Natural killer cell (primary cell): ENCODE results near the gene NSUN3. TPM values are rescaled to one million over a fixed set of nuclear protein-coding genes. Genes with fewer than 3 reads are reported as not detected.

Experiments used
- ATAC-seq, 3 donors: fragments of 150-1000 bp in 2 of 3; fragments of 200-7000 bp in 1 of 3; cut with Tn5 transposase; 1 replicate in 1 of 3; 2 replicates in 2 of 3; pipeline ENCODE4 v1.10.0; 2021; ENCODE audit warnings: mild to moderate bottlenecking in 2 of 3, moderate library complexity in 2 of 3
- DNase-seq, 2 donors: peaks; one replicate each; pipeline versions ENCODE4 v3.0.0 to v3.0.0-alpha.2; 2013 to 2021; ENCODE audit warnings: mixed read lengths in 1 of 2
- H3K27ac ChIP-seq: one replicate; pipeline ENCODE4 v1.5.1; 2013; ENCODE audit warnings: mild to moderate bottlenecking, low read length
- H3K27me3 ChIP-seq: one replicate; pipeline ENCODE4 v1.6.1; 2013; ENCODE audit warnings: low read length; ENCODE audit not compliant: control insufficient read depth, insufficient read depth
- H3K36me3 ChIP-seq: one replicate; pipeline ENCODE4 v1.6.1; 2013; ENCODE audit warnings: low read length; ENCODE audit not compliant: control insufficient read depth, insufficient read depth
- H3K4me1 ChIP-seq: one replicate; pipeline ENCODE4 v1.6.1; 2013; ENCODE audit warnings: low read length; ENCODE audit not compliant: control insufficient read depth, insufficient read depth
- H3K4me3 ChIP-seq: one replicate; pipeline ENCODE4 v1.5.1; 2013; ENCODE audit warnings: low read length
- H3K9me3 ChIP-seq: one replicate; pipeline ENCODE4 v1.6.1; 2013; ENCODE audit warnings: low read length; ENCODE audit not compliant: control insufficient read depth, insufficient read depth
- H3K27ac Mint-ChIP-seq, 2 donors: one replicate each; pipeline ENCODE4 v1.8.0; 2022; ENCODE audit warnings: mild to moderate bottlenecking in 2 of 2, mixed read lengths in 2 of 2, moderate library complexity in 1 of 2
- H3K27me3 Mint-ChIP-seq, 2 donors: one replicate each; pipeline ENCODE4 v1.8.0; 2022; ENCODE audit warnings: low read depth in 2 of 2, mixed read lengths in 2 of 2
- H3K36me3 Mint-ChIP-seq: one replicate; pipeline ENCODE4 v1.8.0; 2022; ENCODE audit warnings: mixed read lengths
- H3K4me1 Mint-ChIP-seq, 2 donors: one replicate each; pipeline ENCODE4 v1.8.0; 2022; ENCODE audit warnings: mixed read lengths in 2 of 2
- H3K4me3 Mint-ChIP-seq: one replicate; pipeline ENCODE4 v1.8.0; 2022; ENCODE audit warnings: mild to moderate bottlenecking, moderate library complexity, mixed read lengths
- H3K9me3 Mint-ChIP-seq, 2 donors: one replicate each; pipeline ENCODE4 v1.8.0; 2022; ENCODE audit warnings: mixed read lengths in 2 of 2
- WGBS: methylation state at CpG from one replicate; pipeline ENCODE4 v1.1.7; 2013; ENCODE audit warnings: missing lambda C conversion rate; ENCODE audit not compliant: insufficient coverage; 5-methylcytosine and 5-hydroxymethylcytosine counted together
- intact Hi-C: fragments of 100-400 bp; cut with micrococcal nuclease; formaldehyde crosslinking; loops from one replicate; pipeline ENCODE4 v1.14.2; 2022
- total RNA-seq, 4 donors: library from RNA; stranded (reverse); fragments of 120-200 nt in 1 of 4; gene quantifications; one replicate each; pipeline versions ENCODE4 v1.2.3 to v1.2.4, GENCODE V29; 2013 to 2022
- TF ChIP-seq, protein P1 (sequence below): fragments of 200-600 bp; IDR thresholded peaks from one replicate; pipeline ENCODE4 v1.8.0; 2022; ENCODE audit warnings: antibody characterized with exemption

The NSUN3 gene
- total RNA-seq, 3 donors from 2014 or later (not counting 1 experiment from before 2014, with no cell fraction given) = 24.0 to 32.4 (median 28.6) TPM

GRCh38 chr3:94020293-94020692 lies 42.6 kb upstream of the NSUN3 start:
- TF ChIP-seq, protein P1, sequence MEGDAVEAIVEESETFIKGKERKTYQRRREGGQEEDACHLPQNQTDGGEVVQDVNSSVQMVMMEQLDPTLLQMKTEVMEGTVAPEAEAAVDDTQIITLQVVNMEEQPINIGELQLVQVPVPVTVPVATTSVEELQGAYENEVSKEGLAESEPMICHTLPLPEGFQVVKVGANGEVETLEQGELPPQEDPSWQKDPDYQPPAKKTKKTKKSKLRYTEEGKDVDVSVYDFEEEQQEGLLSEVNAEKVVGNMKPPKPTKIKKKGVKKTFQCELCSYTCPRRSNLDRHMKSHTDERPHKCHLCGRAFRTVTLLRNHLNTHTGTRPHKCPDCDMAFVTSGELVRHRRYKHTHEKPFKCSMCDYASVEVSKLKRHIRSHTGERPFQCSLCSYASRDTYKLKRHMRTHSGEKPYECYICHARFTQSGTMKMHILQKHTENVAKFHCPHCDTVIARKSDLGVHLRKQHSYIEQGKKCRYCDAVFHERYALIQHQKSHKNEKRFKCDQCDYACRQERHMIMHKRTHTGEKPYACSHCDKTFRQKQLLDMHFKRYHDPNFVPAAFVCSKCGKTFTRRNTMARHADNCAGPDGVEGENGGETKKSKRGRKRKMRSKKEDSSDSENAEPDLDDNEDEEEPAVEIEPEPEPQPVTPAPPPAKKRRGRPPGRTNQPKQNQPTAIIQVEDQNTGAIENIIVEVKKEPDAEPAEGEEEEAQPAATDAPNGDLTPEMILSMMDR = no peak
- Histone ChIP-seq H3K4me3 (no peak overlapping the region), H3K4me1 (no peaks in the 10 kb centered on the region), H3K27ac (no peak overlapping the region), H3K27me3 (no peaks in the 10 kb centered on the region), H3K36me3 (no peaks in the 10 kb centered on the region), H3K9me3 (no peaks in the 10 kb centered on the region)
- Mint-ChIP-seq H3K4me1 (no peaks in the 10 kb centered on the region), H3K27ac (no peak overlapping the region), H3K9me3 (no peaks in the 10 kb centered on the region), H3K4me3 (no peak overlapping the region), H3K36me3 (no peaks in the 10 kb centered on the region), H3K27me3 (no peaks in the 10 kb centered on the region)
- intact Hi-C loops = no loop called here
- no peak for ATAC-seq
- no peak for DNase-seq
- 100% methylated on average over 2 of the region's 3 CpGs for WGBS

GRCh38 chr3:94024385-94024784 lies 38.5 kb upstream of the NSUN3 start:
- Histone ChIP-seq H3K4me1 (no peaks in the 10 kb centered on the region), H3K4me3 (no peak overlapping the region), H3K27ac (no peak overlapping the region), H3K9me3 (no peaks in the 10 kb centered on the region), H3K36me3 (no peaks in the 10 kb centered on the region), H3K27me3 (no peaks in the 10 kb centered on the region)
- ATAC-seq (no peak), DNase-seq (no peak)
- Mint-ChIP-seq H3K27ac (no peak overlapping the region), H3K4me3 (no peak overlapping the region), H3K9me3 (no peaks in the 10 kb centered on the region), H3K36me3 (no peaks in the 10 kb centered on the region), H3K4me1 (no peaks in the 10 kb centered on the region), H3K27me3 (no peaks in the 10 kb centered on the region)
- 100% methylated on average over 1 of the region's 3 CpGs for WGBS
- intact Hi-C loops = no loop called here
- TF ChIP-seq, protein P1 = no peak

DNA sequence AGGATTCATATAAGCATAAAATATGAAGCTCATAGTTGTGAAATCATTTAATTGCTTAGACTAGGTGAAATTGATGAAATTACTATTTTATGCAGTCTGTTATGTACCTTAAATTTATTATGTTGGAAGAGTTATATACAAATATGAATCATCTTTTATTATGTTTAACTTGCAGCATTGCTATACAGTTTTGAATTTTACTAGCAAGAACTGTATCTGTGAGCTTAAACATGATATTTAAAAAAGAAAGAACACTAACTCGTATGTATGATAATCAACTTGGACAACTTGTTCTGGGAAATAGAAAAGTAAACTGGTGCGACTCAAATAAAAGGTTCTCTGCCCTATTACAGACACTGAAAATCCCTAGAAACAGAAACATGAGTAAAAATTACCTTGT lies 36.2 kb upstream of the NSUN3 start:
- no peaks in the 10 kb centered on the region for H3K4me1 ChIP-seq
- H3K9me3 ChIP-seq = no peaks in the 10 kb centered on the region
- Mint-ChIP-seq H3K27ac (no peak overlapping the region), H3K9me3 (no peaks in the 10 kb centered on the region), H3K36me3 (no peaks in the 10 kb centered on the region), H3K4me3 (no peak overlapping the region), H3K4me1 (no peaks in the 10 kb centered on the region), H3K27me3 (no peaks in the 10 kb centered on the region)
- ATAC-seq (no peak), DNase-seq (no peak)
- TF ChIP-seq, protein P1 = no peak
- H3K27me3 ChIP-seq = no peaks in the 10 kb centered on the region
- no peak overlapping the region for H3K4me3 ChIP-seq
- H3K36me3 ChIP-seq = no peaks in the 10 kb centered on the region
- intact Hi-C loops = no loop called here
- WGBS = no CpG with 5 or more reads among the region's 2 CpGs
- H3K27ac ChIP-seq = no peak overlapping the region

DNA sequence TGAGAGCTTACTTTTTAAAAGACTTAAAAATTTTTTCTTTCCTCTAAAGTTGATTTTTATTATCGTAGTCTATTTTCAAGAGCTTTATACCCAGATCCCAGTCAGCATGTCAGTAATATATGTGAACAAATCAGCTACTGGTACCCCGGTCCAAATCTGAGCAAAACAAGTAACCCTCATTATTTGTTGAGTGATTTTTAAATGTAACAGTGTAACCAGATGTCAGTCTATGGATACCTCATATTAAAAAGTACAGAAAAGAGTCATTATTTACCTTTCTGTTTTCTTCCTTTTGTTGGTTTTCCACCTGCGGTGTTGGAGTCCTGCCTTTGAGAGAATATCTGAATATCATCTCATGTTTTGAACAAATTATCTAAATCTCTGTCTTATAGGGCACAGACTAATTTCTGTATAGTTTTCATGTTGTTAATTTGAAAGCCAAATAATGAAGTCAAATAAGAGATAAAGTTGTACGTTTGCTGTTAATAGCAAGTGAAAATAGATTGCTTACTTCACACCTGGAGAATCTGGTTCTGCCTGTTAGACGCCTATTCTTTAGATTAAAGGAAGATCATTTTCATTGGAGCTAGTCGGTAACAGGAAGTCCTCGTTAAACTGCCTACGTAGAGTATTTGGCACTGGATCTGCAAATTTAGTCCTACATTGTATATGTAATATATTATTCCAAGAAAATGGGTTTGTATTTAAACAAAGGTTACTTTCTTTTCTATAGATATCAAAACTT lies 34.6 kb upstream of the NSUN3 start, which contains the start of gene STX19:
STX19 (minus strand) TSS at position 505 of the 745 bp plus-strand sequence. CDS start 13,328 bp downstream, outside the sequence.
- no peaks in the 10 kb centered on the region for H3K9me3 ChIP-seq
- no peaks in the 10 kb centered on the region for H3K27me3 Mint-ChIP-seq
- H3K4me1 Mint-ChIP-seq = no peaks in the 10 kb centered on the region

More for the DNA sequence above, 34.6 kb upstream of the NSUN3 start, which contains the start of gene STX19:
- Mint-ChIP-seq H3K36me3 (no peaks in the 10 kb centered on the region), H3K4me3 (no peak within 1 kb of the TSS), H3K27ac (no peak within 1 kb of the TSS), H3K9me3 (no peaks in the 10 kb centered on the region)
- WGBS = 90% methylated on average over 4 of the region's 8 CpGs
- Histone ChIP-seq H3K36me3 (no peaks in the 10 kb centered on the region), H3K4me3 (no peak within 1 kb of the TSS), H3K27me3 (no peaks in the 10 kb centered on the region), H3K4me1 (no peaks in the 10 kb centered on the region), H3K27ac (no peak within 1 kb of the TSS)
- no peak for ATAC-seq
- intact Hi-C loops = no loop called here
- DNase-seq = no peak
- TF ChIP-seq, protein P1 = no peak
